GM10847 (cell line): ENCODE measurements around the gene MCM10.

Experiments
- POLR2A ChIP-seq: IDR thresholded peaks from 2 replicates; pipeline ENCODE4 v1.6.1; 2011; ENCODE audit not compliant: insufficient read length; ENCODE audit errors: extremely low read depth

The MCM10 gene

DNA sequence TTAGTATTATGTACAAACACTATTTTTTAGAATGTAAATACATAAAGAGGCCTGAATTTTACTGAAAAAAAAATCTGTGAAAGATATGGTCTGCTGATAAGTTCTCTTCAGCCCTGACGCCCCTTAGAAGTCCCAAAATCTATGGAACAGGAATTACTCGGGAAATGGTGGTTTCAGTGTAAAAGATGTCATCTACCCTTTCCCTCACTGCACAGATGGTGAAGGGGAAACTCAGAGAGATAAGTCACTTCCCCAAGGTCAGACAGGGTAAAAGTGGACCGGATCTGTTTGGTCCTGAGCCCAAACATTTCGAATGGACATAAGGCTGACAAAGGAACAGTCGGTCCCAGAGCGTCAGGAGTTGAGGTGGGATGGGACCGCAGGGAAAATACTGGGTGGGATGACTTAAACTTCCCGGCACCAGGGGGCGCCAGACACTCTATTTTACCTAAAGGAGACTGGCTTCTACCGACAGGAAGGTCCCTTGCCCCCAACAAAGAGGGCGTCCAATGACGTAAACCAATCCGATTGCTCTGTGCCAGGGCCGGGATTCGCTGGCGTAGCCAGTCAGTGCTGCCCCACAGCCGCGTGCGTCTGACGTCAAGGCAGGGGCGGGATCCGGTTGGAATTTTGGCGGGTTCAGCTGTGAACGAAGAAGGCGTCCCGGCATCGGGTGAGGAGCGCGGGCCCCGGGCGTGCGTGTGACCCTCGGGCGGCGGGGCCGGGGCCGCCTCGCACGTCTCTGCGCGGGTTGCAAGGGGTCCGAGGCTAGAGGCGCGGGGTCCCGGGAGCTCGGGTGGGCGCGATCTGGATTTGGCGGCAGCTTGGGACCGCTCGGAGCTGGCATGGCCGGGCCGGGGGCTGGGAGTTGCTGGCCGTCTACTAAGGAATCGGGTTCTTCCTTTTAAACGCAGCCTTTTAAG, at the start of gene MCM10:
Gene MCM10, plus strand, starts transcription at position 625 of the 923 bp plus-strand sequence. CDS start 2,645 bp downstream, outside the sequence.
- TF ChIP-seq POLR2A, result peak; percentile 46

DNA sequence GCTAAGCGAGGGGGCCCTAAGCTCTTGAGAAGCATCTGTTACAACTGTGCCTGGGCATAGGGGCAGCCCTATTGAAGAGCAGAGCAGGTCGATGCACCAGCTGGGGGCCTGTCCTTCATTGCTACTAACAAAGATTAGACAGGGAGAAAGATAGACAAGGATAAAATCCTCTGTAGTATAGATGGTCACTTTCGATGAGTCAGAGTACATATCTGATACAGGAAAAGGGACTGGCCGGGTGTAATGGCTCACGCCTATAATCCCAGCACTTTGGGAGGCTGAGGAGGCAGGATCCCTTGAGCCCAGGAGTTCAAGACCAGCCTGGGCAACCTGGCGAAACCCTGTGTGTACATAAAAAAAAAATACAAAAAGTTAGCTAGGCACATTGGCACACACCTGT, 47.8 kb upstream of the MCM10 start:
- no peak for TF ChIP-seq POLR2A

DNA sequence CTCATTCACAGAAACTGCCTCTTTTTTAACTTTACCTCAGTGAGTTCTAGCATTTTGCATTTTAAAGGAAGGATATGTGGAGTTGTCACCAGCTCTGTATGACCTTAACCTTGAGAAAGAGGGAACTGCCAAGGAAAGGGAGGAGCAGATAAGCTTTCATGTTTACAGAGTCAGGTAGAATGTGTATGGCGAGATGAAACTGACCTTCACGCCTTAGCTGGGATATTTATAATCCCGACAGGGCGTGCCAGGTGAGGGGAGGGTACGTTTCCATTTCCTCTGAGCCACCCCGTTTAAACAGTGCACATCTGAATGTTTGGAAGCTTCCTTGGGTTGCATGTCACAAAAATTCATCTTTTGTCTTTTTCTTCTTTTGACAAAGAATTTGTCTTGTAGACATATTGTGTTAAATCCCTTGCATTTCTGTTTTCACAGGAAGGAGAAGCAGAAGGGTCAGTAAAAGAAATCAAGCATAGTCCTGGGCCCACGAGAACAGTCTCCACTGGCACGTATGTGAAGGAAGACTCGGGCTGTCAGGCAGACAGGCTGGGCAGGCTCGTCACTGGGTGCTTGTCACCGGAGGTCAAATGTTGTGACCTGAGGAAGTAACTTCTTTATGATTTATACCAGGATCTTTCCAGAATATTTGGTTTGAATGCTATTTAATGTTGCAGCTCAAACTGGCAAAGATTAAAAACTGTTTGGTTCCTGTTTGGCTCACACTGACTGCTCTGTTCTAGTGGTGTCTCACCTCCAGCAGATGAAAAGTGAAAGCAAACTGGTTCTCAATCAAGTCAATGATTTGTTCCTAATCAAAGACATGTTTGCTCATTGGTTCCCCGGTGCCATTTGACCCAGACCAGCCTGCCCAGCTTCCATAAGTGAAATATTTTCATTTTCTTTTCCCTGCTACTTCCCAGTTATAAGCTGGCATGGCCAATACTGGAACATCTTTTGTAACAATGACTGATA, 45.2 kb upstream of the MCM10 start:
- TF ChIP-seq POLR2A, result no peak

DNA sequence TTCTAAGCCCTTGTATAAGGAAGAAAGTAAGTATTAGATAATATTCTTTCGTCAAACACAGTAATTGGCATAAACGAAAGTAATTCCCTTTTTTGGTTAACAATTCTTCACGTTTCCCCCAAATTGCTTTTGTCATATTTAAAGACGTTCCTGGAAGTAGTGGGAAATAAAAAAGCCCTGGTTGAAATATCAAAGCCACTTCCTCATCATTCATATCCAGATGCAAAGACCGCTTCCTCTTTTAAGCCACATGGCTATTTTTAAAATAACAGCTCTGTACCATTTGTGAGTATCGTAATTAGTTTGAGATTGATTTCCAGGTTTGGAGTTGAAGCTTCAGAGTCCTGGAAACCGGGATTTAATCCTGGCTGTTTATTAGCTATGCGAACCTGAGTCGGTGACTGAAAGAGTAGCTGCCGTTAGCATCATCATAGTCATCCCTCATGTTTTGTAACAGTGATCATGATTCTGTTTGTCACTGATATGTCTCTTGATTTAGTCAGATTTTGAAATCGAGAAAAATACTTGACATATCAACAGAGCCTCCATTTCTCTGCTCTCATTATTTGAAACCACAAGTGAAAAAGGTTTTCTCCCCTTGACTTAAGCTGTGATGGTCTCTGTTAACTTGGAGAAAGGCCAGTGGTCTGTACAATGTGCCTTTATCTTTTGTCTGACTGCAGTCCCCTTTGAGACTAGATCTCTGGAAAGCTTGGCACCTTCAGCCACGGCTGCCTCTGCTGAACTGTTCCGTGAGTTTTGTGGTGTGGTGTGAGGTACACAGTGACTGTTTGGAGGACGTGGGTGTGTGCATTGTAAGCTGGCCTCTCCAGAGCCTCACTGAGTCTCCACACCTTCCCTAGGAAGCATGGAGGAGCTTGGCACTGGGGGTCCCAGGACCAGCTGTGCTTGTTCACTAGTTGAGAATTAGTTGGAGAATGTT, 43.2 kb upstream of the MCM10 start:
- no peak for TF ChIP-seq POLR2A

DNA sequence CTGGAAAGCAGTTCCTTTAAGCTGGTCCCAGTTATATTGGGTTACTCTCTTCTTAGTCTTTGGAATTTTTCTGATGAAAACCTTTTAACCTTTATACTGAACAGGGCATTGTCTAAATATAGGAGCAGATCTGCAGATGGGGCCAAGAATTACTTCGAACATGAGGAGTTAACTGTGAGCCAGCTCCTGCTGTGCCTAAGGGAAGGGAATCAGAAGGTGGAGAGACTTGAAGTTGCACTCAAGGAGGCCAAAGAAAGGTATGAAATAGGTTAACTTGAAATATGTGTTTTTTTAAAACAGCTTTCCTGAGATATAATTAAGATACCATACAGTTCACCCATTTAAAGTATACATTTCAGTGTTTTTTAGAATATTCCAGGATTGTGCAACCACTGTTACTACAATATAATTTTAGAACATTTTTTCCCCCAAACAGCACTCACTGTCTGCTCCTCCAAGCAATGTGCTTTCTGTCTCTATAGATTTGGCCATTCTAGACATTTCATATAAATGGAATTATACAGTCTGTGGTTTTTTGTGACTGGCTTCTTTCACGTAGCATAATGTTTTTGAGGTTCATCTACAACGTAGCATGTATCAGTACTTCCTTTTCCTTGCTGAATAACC, 42.5 kb upstream of the MCM10 start:
- TF ChIP-seq POLR2A, result no peak

DNA sequence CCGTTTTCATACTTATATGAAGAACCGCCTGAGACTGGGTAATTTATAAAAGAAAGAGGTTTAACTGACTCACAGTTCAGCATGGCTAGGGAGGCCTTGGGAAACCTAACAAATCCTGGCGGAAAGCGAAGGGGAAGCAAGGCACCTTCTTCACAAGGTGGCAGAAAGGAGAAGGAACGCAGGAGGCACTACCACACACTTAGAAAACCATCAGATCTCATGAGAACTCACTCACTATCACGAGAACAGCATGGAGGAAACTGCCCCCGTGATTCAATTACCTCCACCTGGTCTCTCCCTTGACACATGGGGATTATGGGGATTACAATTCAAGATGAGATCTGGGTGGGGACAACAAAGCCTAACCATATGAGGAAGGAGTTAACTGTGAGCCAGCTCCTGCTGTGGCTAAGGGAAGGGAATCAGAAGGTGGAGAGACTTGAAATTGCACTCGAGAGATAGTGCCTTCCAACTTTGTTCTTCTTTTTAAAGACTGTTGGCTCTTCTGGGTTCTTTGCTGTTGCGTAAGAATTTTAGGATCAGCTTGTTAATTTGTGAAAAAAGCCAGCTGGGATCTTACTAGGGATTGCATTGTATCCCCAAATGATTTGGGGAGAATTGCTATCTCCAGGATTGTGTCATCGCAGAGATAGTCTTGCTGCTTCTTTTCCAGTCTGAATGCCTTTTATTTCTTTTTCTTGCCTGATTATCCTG, 40.4 kb upstream of the MCM10 start:
- no peak for TF ChIP-seq POLR2A

DNA sequence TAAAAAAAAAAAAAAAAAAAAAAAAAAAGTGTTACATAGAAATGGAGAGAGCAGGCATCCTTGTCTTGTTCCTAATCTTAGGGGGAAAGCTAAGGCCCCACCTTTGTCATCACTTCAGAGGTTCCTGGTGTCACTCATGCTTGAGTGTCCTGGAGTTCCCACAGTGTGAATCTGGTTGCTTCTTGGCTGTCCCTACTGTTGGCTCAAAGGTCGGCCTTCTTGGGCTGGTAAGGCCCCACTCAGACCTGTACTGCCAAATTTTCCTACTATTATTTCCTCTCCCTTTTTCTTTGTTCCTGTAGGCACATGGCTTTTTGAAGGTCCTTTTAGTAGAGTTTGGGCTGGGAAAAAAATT, 39.9 kb upstream of the MCM10 start:
- TF ChIP-seq POLR2A, result no peak

DNA sequence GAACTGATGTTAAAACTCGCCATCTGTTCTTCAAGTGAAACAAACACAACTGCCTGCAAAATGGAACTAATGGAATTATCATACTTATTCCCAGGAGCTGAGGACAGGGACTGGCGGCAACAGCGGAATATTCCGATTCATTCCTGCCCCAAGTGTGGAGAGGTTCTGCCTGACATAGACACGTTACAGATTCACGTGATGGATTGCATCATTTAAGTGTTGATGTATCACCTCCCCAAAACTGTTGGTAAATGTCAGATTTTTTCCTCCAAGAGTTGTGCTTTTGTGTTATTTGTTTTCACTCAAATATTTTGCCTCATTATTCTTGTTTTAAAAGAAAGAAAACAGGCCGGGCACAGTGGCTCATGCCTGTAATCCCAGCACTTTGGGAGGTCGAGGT, 24.7 kb upstream of the MCM10 start:
- no peak for TF ChIP-seq POLR2A

DNA sequence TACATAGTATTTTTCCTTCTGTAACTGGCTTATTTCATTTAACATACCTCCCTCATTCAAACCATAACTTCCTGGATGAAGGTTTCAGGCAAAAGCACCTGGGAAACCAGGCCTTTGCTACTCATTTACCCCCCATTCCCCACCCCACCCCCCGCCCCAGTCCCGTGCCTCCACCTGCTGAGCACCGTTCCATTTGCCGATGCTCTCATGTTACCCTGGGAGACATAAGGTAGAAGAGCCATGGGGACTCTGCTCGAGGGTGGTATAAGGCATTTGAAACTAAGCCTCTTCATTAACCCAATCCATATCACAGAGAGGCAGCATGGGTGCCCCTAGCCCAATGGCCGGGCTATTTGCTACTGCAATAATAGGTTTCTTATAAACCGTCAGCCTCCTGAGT, 22.2 kb upstream of the MCM10 start:
- TF ChIP-seq POLR2A, result no peak

DNA sequence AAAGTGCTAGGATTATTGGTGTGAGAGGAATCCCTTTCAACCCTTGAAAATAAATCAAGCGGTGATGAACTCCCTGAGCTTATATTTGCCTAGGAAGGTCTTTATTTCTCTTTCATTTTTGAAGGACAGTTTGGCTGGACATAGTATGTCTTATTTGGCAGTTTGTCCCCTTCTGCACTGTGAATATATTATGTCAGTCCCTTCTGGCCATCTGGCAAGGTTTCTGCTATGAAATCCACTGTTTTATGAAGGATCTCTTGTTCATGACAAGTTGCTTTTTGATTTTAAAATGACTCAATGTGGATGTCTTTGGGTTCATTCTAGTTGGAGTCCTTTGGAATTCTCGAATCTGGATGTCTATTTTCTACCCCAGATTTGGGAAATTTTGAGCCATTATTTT, 21.7 kb upstream of the MCM10 start:
- no peak for TF ChIP-seq POLR2A

DNA sequence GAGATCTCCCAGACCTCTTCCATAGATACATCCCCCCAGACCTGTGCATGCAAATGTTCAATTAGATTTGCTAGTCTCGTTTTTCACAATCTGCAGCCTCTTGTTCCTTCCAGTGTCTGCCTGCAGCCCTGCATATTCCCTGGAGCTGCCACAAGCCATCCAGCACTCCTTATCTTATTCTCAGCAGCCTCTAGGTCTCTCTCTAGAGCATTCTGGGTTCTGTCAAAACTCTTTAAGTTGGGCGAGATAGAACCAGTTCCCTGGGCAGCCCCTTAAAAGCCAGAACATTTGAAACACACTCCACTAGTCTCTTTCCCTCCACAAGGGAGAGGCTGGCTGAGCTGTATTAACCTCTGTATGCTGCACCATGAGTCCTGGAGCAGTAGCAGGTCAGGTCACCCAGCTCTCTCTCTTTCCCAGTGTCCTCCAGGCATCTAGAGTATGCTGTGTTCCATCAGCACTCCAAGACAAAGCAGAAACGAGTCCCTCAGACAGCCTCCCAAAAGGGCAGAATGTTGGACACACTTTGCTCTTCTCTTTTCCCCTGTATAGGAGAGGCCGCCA, 20.6 kb upstream of the MCM10 start:
- TF ChIP-seq POLR2A, result no peak

DNA sequence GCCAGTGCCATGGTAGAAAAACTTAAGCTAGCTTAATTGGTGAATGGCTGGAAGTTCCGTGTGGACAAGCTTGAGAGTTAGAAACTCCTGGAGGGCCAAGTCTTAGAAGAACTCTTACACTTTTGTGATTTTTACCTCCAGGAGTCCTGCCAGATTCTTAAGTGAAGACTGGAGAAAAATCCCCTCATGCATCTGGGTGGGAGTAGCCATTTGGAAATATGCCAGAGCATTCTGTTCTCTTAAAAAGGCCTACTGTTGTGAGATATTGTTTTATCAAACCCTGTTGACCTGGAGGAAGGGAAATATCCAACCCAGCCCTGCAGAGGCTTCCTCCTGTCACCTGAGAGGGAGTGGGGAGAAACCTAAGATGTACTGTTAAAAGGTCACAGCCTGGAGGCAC, 17.6 kb upstream of the MCM10 start:
- TF ChIP-seq POLR2A, result no peak

DNA sequence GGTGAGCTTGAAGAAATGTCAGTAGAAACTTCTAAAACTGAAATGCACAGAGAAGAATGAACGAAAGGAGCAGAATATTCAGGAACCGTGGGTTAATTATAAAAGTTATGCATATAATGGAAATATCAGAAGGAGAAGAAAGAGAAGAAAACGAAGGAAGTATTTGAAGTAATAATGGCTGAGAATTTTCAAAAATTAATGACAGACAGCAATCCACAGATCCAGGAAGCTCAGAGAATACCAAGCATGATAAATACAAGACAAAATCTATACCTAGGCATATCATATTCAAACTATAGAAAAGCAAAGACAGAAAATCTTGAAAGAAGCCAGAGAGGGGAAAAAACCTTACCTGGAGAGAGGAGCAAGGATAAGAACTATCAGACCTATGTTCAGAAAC, 16.5 kb upstream of the MCM10 start:
- no peak for TF ChIP-seq POLR2A

DNA sequence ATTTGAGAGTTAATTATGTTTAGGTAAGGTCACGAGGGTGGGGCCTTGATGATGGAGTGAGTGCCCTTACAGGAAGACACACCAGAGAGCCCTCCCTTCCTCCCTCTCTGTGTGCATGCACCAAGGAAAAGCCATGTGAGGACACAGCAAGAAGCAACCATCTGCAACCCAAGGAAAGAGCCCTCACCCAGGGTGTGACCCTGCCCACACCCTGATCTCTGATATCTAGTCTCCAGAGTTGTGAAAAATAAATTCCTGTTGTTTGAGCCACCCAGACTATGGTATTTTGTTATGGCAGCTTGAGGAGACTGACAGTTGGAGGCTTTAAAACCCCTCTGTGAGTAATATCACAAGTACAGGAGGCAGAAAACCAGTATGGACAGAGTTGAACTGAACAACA, 15.0 kb upstream of the MCM10 start:
- TF ChIP-seq POLR2A, result no peak

DNA sequence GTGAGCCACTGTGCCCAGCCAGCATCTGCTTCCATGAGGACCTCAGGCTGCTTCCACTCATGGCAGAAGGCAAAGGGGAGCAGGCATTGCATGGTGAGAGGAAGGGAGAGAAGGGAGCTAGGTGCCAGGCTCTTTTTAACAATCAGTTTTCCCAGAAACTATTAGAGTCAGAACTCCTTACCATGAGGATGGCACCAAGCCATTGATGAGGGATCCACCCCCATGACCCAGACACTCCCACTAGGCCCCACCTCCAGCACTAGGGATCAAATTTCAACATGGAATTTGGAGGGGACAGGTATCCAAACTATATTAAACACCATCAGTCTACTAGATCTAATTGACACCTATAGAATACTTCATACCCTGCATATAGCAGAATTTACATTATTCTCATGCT, 14.2 kb upstream of the MCM10 start:
- TF ChIP-seq POLR2A, result no peak
